ENCODE measurements around the gene ANGPTL4.

GRCh38 chr19:8377598-8377997 is 13.6 kb downstream of the ANGPTL4 start:
- TF ChIP-seq CTCF (conservative IDR thresholded peaks at IDR 0.05; ENCODE audit: low read length) (no peak), EZH2phosphoT487 (IDR thresholded peaks at IDR 0.05; ENCODE audit: borderline replicate concordance) (no peak)
